Kidney tubule cell (primary cell): Measurements from ENCODE around the gene EFHD2.
"Not testable (repeated sequence)": the region's sequence is repeated elsewhere in the genome, so short reads cannot be mapped to it uniquely, and the experiment has no call there.

Experiments
- DNase-seq: peaks from one replicate; pipeline ENCODE4 v3.0.0-alpha.2; 2018; ENCODE audit warnings: low spot score

EFHD2 gene

DNA sequence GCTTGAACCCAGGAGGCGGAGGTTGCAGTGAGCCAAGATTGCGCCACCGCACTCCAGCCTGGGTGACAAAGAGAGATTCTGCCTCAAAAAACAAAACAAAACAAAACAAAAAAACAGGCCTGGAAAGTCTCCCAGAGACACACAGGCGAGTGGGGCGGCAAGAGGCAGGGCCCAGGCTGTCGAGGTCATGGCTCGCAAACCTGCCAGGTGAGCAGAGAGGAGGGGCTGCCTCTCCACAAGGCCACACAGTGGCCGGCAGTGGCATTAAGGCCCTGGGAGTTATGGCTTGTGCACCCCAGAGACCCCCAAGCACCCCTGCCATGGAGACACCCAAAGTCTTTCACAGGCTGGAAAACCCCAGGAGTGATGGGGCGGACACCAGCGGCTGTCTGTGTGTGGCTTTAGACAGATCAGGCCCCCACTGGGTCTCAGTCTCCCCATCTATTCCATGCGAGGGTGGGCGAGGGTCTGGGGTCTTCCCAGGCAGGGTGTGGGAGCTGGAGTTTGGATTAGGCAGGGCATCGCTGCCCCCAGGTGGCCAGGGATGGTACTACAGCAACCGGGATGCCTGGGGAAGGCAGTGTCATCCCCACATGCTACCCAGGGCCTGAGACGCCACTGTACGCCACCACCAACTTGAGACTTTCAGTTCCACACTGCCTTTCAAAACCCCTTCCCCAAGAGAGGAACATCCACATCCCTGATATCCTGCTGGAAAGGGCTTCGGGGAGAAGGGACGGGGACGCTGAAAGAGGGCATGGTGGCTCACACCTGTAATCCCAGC is 21.3 kb downstream of the EFHD2 start:
- DNase-seq, result peak; percentile 47

DNA sequence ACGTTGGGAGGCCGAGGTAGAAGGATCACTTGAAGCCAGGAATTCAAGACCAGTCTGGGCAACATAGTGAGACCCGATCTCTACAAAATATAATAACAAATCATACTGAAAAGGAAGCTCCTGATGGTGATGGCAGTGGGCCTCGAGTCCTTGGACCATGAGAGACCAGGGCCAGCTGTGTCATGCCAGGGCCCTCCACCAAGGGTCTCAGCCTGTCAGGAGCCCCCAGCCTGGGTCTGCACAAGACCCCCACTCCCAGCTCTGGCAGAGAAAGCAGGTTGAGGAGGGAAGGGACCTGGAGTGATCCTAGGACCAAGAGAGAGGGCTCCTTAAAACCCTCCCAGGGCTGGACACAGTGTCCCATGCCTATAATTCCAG is 21.9 kb downstream of the EFHD2 start:
- DNase-seq, result no peak

DNA sequence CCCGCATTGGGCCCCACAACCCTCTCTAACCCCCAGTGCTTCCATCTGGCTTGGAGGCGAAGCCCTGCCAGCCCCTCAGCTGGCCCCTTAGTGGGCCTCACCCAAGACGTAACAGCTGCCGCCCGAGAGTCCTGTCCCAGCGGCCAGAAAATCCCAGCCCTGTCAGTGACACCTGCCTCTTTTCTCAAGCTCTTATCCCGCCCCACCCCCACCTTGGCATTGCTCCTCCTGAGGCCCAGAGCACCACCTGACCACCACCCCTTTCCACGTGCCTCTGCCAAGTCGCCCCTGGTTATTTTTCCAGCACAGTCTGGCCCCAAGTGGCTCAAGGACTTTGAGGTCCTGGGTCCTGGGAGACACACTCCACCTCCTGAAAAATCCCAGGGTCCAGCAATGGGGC is 22.6 kb downstream of the EFHD2 start:
- no peak for DNase-seq

DNA sequence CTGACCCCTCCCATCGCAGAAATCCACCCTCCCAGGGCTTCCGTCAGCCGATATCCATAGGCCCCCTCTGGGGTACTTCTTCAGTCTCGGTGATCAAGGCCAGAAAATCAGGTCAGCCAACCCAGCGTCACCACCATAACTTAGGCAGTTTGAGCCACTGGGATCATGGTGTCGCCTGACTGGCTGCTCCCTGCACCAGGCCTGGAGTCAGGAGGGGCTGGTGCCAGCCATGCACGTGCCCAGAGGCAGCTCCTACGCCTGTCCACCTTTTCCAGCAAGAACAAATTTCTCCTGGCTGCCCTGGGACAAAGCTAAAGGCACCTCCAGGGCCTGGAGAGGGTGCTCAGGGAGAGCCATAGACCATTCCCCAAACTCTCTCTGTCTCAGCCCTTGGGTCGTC is 23.8 kb downstream of the EFHD2 start:
- DNase-seq, result no peak

GRCh38 chr1:15434739-15435138 is 25.1 kb downstream of the EFHD2 start:
- DNase-seq, result not testable (repeated sequence)

- no peak for DNase-seq
Observed at GRCh38 chr1:15435239-15436077, 25.8 kb downstream of the EFHD2 start.

DNA sequence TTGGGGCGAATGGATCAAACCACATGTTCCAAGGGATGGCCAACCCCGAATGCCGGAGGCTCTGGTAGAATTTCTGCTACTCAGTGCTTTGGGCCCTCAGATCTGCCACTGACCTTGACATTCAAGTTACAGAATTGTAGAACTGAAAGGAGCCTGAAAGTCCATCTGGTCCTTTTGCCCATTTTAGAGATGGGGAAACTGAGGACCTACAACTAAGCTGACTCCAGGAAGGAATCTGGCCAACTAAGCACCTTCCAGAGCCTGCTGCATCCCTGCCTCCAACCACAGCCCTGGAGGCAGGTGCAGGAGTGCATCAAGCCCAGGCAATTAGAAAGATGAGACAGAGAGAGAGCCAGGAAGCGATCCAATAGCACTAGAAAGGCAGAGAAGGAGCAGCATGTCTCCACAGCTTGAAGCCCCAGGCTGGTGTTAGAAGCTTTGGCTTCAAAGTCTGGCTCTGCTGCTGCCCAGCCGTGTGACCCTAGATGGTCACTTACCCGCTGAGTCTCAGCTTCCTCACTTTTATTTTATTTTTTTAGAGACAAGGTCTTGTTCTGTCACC is 27.3 kb downstream of the EFHD2 start:
- no peak for DNase-seq

GRCh38 chr1:15439325-15439724 is 29.6 kb downstream of the EFHD2 start:
- DNase-seq, result no peak

DNA sequence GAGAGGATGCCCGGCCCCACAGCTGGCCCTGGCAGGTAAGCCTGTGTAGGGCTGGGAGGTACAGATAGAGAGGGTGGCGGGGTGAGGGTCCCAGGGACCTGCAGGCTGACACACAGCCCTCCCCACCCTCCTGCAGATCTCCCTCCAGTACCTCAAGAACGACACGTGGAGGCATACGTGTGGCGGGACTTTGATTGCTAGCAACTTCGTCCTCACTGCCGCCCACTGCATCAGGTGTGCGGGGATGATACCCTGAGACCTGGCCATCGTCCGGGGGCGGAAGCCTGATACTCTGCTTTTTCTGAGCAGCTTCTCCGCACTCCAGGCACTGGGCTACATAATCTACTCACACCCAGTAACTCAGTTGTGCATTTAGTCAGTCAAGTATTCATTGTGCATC is 30.7 kb downstream of the EFHD2 start:
- no peak for DNase-seq

DNA sequence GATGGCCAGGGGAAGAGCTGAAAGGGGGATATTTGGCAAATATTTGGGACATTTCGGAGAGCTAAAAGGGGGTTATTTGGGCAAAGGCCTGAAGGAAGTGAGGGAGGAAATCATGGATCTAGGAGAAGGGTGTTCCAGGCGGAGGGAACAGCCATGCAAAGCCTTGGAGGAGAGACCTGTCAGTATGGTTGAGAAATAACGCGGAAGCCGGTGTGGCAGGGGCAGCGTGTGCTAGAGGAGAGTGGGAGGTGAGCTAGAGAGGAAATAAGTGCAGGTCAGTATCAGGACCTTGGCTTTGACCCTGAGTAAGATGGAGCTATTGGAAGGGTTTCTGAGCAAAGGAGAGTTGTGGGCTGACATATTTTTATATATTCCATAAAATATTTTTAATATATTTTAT is 31.6 kb downstream of the EFHD2 start:
- no peak for DNase-seq

DNA sequence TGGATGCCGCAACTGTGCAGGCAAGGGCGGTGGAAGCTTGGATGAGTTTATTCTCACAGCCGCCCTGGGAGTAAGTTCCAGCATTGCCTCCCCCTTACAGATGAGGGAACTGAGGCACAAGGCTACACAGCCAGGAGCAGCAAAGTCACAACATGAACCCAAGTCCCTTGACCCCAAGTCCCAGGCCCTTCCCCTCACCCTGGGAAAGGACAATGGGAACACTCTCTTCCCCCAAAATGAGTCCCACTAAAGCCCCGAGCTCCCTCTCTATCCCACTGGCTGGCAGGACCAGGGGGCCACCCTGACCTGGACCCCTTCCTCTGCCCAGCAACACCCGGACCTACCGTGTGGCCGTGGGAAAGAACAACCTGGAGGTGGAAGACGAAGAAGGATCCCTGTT is 32.4 kb downstream of the EFHD2 start:
- DNase-seq, result no peak

GRCh38 chr1:15442759-15443158 is 33.1 kb downstream of the EFHD2 start:
- DNase-seq, result no peak

DNA sequence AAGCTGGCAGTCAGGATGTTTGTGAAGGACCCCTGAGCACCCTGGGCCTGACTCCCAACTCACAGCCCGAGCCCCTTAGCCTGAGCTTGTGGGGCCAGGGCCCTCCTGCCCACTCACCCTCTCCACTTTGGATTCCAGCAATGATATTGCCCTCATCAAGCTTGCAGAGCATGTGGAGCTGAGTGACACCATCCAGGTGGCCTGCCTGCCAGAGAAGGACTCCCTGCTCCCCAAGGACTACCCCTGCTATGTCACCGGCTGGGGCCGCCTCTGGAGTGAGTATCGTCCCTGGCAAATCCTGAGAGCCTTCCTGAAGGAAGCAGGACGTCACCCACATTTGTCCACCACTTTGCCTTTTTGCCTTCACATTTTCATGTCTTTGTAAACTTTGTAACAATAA is 33.6 kb downstream of the EFHD2 start:
- no peak for DNase-seq

DNA sequence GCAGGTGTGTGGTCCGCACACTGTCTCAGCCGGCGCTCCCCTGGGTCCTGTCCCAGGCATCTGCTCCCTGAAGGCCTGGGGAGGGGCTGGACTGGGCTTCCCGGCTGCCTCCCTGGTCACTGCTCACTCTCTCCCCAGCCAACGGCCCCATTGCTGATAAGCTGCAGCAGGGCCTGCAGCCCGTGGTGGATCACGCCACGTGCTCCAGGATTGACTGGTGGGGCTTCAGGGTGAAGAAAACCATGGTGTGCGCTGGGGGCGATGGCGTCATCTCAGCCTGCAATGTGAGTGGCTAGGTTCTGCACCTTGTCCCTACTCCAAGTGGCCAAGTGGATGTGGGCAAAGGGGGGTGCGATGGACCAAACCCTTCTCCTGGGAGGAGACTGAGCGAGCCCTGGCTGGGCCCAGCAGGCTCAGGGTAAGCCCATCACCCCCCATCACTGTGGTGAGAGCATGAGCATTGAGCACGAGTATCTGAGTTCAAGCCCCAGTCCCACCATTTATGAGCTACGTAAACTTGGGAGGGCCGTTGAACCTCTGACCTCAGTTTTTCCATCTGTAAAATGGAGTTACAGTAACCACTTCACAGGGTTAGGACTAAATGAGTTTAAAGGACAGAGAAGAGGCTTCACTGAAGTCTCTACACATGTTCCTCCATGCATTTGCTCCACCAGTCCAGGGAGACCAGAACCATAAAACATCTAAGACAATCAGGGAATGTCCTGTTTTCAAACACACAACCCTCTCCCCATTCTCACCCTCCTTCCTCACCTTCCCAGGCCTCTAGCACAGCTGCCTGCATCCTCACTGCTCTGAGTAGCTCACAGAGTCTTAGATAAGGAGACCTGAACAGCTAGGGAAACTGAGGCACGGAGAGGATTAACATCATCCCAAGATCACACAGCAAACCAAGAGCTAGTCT is 35.0 kb downstream of the EFHD2 start:
- no peak for DNase-seq

- no peak for DNase-seq
Observed at GRCh38 chr1:15445390-15446122, 35.9 kb downstream of the EFHD2 start.

DNA sequence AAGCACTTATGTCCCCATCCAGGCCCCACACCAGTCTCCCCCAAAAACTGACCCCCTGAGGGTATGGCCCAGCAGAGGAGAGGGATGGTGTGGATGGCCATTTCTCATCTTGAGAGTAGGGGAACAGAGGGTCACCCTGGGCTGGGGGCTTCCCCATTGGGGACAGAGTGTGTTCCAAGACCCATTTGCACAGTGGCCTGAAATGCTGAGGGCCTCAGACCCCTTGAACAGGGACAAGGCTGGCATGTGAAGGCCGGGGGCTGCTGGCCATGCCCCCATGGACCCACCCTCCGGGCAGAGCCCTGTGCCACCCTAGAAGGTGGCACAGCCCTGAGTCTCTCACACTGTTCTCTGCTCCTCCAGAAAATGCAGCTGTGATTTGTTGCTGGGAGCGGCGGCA is 36.5 kb downstream of the EFHD2 start:
- DNase-seq, result no peak

GRCh38 chr1:15448877-15449462 is 39.3 kb downstream of the EFHD2 start:
- no peak for DNase-seq

DNA sequence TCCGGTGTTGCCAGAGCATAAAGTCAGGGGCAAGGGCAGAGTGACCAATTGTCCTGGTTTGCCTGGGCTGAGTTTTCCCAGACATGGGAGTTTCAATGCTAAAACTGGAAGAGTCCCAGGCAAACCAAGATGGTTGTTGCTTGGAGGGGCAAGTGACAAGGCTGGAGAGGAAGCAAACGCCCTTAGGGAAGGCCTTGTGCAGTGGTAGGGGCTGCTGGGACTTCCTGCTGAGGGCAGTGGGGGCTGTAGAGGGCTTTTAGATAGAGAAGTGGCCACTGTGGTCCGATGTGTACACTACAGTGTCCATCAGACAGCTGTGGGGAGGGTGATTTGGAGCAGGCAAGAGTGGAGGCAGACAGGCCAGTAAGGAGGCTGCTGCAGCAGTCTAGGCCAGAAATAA is 39.9 kb downstream of the EFHD2 start:
- no peak for DNase-seq

GRCh38 chr1:15451014-15451722 is 41.5 kb downstream of the EFHD2 start:
- no peak for DNase-seq

DNA sequence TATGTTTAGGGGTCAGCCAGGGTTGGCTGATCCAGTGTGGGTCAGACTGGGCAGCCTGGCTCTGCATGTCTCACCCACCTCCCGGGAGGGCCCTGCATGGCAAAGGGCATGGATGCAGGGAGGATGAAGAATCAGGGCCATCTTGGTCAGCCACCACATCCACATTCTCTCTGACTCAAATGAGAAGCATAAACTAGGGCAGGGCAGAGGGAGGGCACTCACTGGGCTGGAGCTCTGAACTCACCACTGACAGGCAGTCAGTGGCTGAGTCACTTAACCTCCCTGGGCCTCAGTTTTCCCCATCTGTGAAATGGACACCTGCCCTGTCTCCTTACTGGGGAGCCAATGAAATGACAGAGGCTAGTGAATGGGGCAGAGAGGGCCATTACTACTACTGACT is 42.5 kb downstream of the EFHD2 start:
- DNase-seq, result peak; percentile 28
